SK-N-SH treated with all-trans-retinoic acid at 6 μM for 48 hours (cell line): ENCODE data around the gene CERS4.

Source experiments
- CREB5 ChIP-seq: fragments of 250-450 bp; sonication (Bioruptor Pico); IDR thresholded peaks from 2 replicates; pipeline ENCODE4 v1.5.1; 2020; ENCODE audit warnings: low read depth, mild to moderate bottlenecking, moderate library complexity
- ESRRG ChIP-seq: fragments of 250-450 bp; sonication (Bioruptor Pico); IDR thresholded peaks from 2 replicates; pipeline ENCODE4 v1.6.1; 2021; ENCODE audit warnings: mild to moderate bottlenecking
- OSR1 ChIP-seq: fragments of 250-450 bp; sonication (Bioruptor Pico); IDR thresholded peaks from 2 replicates; pipeline ENCODE4 v1.8.0; 2022; ENCODE audit warnings: moderate library complexity, mild to moderate bottlenecking, inconsistent platforms
- PATZ1 ChIP-seq: fragments of 250-450 bp; sonication (Bioruptor Pico); IDR thresholded peaks from 2 replicates; pipeline ENCODE4 v1.8.0; 2020; ENCODE audit warnings: mild to moderate bottlenecking, moderate library complexity, borderline replicate concordance
- SNAI2 ChIP-seq: fragments of 250-450 bp; sonication (Bioruptor Pico); IDR thresholded peaks from 2 replicates; pipeline ENCODE4 v1.5.0; 2020; ENCODE audit warnings: mild to moderate bottlenecking, moderate library complexity
- ZFP3 ChIP-seq: fragments of 250-450 bp; sonication (Bioruptor Pico); IDR thresholded peaks from 2 replicates; pipeline ENCODE4 v1.5.0; 2020; ENCODE audit warnings: mild to moderate bottlenecking, moderate library complexity

DNA sequence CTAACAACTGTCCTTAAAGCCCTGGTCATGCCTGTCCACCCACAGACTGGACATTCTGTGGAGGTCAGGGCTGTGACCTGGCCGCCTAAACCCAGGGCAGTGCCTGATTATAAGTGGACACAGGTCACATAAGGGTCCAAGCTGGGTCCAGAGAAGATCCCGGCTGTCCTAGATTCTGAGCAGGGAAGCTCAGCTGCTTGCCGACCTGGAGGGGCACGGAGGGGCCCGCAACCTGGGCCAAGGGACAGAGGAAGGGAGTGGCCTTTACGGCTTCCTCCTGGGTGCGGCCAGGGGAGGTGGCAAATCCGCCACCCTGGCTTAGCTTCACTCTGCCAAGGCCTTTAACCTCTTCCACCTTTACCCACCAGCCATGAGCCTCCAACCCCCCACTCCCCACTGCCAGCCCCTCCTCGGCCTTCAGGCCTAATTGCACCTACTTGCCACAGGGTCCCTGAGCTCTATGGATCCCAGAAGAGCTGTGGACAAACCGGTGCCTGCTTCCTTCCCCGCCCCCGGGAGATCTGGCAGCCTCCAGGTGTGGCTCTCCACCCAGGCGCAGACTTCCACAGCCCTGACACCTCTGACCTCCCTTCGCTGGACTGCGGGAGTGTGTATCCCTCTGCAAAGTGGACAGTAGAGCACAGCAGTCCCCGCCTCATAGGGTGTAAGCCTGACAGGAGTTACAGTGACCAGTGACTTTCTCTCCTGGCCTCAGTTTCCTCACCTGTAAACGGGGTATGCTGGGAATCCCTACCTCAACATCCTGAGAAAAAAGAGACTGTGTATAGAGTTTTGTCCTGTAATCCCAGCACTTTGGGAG, 97.3 kb downstream of the CERS4 start:
- TF ChIP-seq PATZ1 (CRISPR knock-in tag) (no peak), ESRRG (CRISPR knock-in tag) (no peak), OSR1 (CRISPR knock-in tag) (no peak), CREB5 (CRISPR knock-in tag) (no peak), ZFP3 (CRISPR knock-in tag) (no peak), SNAI2 (CRISPR knock-in tag) (no peak)
